ENCODE data around the gene LEFTY1. TPM values are rescaled to one million over a fixed set of nuclear protein-coding genes. Genes with fewer than 3 reads are reported as not detected.

The LEFTY1 gene
- total and polyA plus RNA-seq, 2 experiments from 2014 or later, result 3.9 to 5.8 TPM

DNA sequence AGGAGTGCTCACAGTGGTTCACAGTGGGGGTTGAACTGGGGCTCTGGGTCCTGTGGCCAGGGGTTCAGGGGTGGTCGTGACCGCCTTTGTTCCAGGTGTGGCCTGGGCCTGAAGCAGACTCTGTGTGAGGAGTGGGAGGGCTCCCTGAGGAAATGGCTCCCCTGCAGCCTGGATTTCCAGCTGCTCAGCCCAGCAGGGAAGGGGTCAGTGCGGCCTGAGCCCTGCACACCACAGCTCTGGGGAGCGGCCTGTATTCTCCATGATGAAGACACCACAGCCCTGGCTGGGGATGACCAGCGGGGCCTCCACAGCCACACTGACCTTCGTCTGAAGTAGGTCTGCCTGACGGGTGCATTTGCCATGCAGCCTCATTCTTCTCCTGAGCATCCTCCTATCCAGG lies 18.4 kb upstream of the LEFTY1 start:
- 91% methylated on average over 7 of the region's 7 CpGs for WGBS (ENCODE audit: low lambda C conversion rate, missing lambda C conversion rate)
- H3K36me3 ChIP-seq (replicated peaks; ENCODE audit: insufficient read depth, low read depth), result no peaks in the 10 kb centered on the region

DNA sequence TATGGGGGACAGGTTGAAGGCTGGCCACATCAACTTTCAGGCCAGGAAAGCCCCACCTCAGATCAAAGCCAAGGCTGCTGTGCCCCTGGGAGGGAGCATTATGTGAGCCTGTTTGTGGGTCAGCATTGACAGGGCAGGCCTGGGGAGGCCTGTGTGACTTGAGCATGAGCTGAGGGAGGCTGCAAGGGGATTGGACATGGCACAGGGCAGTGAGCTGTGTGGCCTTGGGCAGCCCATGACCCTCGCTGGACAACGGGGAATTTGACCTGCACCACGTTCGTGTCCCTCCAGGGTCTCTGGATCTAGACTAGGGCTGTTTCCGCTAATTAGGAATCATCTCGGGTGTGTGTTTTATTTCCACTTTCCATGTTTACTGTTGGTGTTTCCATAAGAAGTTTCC lies 17.5 kb upstream of the LEFTY1 start:
- no peak for DNase-seq (ENCODE audit: low spot score)
- Histone ChIP-seq H3K4me2 (no peak overlapping the region), H3K9me3 (ENCODE audit: low read depth) (no peaks in the 10 kb centered on the region), H4K20me1 (ENCODE audit: insufficient read depth, poor library complexity, severe bottlenecking) (no peaks in the 10 kb centered on the region), H3K27me3 (no peaks in the 10 kb centered on the region), H3K4me1 (ENCODE audit: insufficient read depth) (peaks cover 5% of the 10 kb centered on the region), H3K27ac (no peak overlapping the region), H2AFZ (no peak overlapping the region), H3K36me3 (replicated peaks; ENCODE audit: insufficient read depth, low read depth) (no peaks in the 10 kb centered on the region), H3K79me2 (no peaks in the 10 kb centered on the region), H3K9me2 (replicated peaks; ENCODE audit: insufficient read depth) (no peaks in the 10 kb centered on the region), H3K4me3 (no peak overlapping the region)
- WGBS (ENCODE audit: low lambda C conversion rate, missing lambda C conversion rate), result 93% methylated on average over 6 of the region's 6 CpGs
- TF ChIP-seq, protein P1, sequence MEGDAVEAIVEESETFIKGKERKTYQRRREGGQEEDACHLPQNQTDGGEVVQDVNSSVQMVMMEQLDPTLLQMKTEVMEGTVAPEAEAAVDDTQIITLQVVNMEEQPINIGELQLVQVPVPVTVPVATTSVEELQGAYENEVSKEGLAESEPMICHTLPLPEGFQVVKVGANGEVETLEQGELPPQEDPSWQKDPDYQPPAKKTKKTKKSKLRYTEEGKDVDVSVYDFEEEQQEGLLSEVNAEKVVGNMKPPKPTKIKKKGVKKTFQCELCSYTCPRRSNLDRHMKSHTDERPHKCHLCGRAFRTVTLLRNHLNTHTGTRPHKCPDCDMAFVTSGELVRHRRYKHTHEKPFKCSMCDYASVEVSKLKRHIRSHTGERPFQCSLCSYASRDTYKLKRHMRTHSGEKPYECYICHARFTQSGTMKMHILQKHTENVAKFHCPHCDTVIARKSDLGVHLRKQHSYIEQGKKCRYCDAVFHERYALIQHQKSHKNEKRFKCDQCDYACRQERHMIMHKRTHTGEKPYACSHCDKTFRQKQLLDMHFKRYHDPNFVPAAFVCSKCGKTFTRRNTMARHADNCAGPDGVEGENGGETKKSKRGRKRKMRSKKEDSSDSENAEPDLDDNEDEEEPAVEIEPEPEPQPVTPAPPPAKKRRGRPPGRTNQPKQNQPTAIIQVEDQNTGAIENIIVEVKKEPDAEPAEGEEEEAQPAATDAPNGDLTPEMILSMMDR (IDR thresholded peaks at IDR 0.05; ENCODE audit: poor library complexity), result no peak
- TF ChIP-seq EZH2phosphoT487 (IDR thresholded peaks at IDR 0.05; ENCODE audit: low read depth, severe bottlenecking, unreplicated experiment) (no peak), EZH2 (IDR thresholded peaks at IDR 0.05; ENCODE audit: borderline replicate concordance) (no peak)

More for the DNA sequence above, 18.4 kb upstream of the LEFTY1 start:
- Histone ChIP-seq H3K79me2 (no peaks in the 10 kb centered on the region), H3K9me3 (ENCODE audit: low read depth) (no peaks in the 10 kb centered on the region), H3K27me3 (no peaks in the 10 kb centered on the region), H3K4me1 (ENCODE audit: insufficient read depth) (peaks cover 6% of the 10 kb centered on the region), H3K4me2 (no peak overlapping the region), H2AFZ (no peak overlapping the region), H4K20me1 (ENCODE audit: insufficient read depth, poor library complexity, severe bottlenecking) (no peaks in the 10 kb centered on the region), H3K27ac (no peak overlapping the region), H3K4me3 (no peak overlapping the region), H3K9me2 (replicated peaks; ENCODE audit: insufficient read depth) (no peaks in the 10 kb centered on the region)
- DNase-seq (ENCODE audit: low spot score), result no peak
- TF ChIP-seq EZH2 (IDR thresholded peaks at IDR 0.05; ENCODE audit: borderline replicate concordance) (no peak), EZH2phosphoT487 (IDR thresholded peaks at IDR 0.05; ENCODE audit: low read depth, severe bottlenecking, unreplicated experiment) (no peak)
- TF ChIP-seq, protein P1 (IDR thresholded peaks at IDR 0.05; ENCODE audit: poor library complexity), result no peak

DNA sequence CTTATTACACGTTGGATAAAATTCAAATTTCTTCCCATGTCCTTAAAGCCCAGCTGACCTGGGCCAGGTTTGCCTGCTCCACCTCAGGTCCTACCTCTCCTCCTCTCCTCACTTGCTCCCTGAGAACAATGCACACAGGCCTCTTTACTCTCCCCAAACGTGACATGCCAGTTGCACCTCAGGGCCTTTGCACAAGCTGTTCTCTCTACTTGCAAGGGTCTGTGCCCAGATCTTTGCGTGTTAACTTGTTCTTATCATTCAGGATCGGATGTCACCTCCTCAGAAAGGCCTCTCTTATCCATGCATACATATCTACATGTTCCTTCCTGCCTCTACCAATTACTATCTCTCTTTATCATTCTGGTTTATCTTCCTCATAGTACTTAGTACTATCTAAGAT lies 14.7 kb upstream of the LEFTY1 start:
- Histone ChIP-seq H3K9me2 (replicated peaks; ENCODE audit: insufficient read depth) (no peaks in the 10 kb centered on the region), H4K20me1 (ENCODE audit: insufficient read depth, poor library complexity, severe bottlenecking) (no peaks in the 10 kb centered on the region), H3K79me2 (no peaks in the 10 kb centered on the region), H3K27me3 (no peaks in the 10 kb centered on the region), H3K36me3 (replicated peaks; ENCODE audit: insufficient read depth, low read depth) (no peaks in the 10 kb centered on the region), H3K4me1 (ENCODE audit: insufficient read depth) (no peaks in the 10 kb centered on the region), H3K9me3 (ENCODE audit: low read depth) (no peaks in the 10 kb centered on the region), H2AFZ (no peak overlapping the region), H3K27ac (no peak overlapping the region), H3K4me2 (no peak overlapping the region), H3K4me3 (no peak overlapping the region)
- TF ChIP-seq EZH2phosphoT487 (IDR thresholded peaks at IDR 0.05; ENCODE audit: low read depth, severe bottlenecking, unreplicated experiment), result no peak
- TF ChIP-seq, protein P1 (IDR thresholded peaks at IDR 0.05; ENCODE audit: poor library complexity), result no peak
- no peak for TF ChIP-seq EZH2 (IDR thresholded peaks at IDR 0.05; ENCODE audit: borderline replicate concordance)
- DNase-seq (ENCODE audit: low spot score), result no peak
- 83% methylated on average over 4 of the region's 4 CpGs for WGBS (ENCODE audit: low lambda C conversion rate, missing lambda C conversion rate)

Measured in hepatocyte (in vitro differentiated cells).